ENCODE results near the gene SCAPER.
A peak's percentile ranks its signal among the peaks of the same experiment; 100 is the strongest.

Gene SCAPER

DNA sequence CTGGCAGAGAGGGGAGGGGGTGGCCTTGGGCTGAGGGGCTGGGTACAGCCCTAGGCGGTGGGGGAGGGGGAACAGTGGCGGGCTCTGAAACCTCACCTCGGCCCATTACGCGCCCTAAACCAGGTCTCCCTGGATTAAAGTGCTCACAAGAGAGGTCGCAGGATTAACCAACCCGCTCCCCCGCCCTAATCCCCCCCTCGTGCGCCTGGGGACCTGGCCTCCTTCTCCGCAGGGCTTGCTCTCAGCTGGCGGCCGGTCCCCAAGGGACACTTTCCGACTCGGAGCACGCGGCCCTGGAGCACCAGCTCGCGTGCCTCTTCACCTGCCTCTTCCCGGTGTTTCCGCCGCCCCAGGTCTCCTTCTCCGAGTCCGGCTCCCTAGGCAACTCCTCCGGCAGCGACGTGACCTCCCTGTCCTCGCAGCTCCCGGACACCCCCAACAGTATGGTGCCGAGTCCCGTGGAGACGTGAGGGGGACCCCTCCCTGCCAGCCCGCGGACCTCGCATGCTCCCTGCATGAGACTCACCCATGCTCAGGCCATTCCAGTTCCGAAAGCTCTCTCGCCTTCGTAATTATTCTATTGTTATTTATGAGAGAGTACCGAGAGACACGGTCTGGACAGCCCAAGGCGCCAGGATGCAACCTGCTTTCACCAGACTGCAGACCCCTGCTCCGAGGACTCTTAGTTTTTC is 563.6 kb downstream of the SCAPER start:
- DNase-seq (ENCODE audit: low read depth, low spot score): no peak

GRCh38 chr15:76340803-76341365 is 564.3 kb downstream of the SCAPER start:
- no peak for DNase-seq (ENCODE audit: low read depth, low spot score)

GRCh38 chr15:76340198-76340802 is 564.8 kb downstream of the SCAPER start:
- DNase-seq (ENCODE audit: low read depth, low spot score): no peak

DNA sequence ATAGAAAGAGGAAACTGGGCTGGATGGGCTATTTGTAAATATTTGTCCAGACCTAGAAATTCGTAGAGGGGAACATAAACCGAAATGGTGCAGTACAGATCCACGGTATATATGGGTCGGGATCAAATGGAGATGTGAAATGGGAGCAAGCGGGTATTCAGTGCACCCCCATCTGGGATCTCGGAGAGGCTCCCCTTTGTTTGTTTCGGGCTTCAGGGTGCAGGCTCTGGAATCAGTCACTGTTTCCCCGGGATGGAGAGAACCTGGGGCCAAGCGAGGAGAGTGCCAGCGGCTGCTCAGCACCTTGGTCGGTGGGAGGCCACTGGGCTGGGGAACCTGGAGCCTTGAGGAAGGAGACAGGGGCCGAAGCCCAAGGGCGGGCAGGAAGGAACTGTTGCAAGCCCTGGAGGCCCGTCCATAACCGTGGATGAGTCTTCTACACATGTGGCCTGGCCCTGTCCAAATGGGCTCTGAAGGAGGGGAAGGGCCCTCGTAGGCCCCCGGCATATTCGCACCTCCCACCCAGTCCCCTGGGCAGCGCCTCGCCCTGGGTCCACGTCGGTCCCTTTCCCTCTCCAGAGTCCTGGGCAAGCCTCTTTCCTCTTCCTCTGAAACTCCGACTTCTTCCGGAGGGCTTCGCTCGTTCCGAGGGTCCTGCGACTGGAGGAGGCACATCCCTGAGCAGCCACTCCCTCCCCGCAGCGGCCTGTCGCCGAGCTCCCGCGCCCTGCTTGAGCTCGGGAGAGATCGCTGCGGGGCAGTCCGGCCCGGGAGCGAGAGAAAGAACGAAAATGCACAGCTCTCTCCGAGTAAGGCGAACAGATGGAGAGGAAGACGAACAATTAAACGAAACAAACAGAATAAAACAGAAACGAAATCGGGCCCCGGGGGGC is 565.6 kb downstream of the SCAPER start:
- DNase-seq (ENCODE audit: low read depth, low spot score): no peak

DNA sequence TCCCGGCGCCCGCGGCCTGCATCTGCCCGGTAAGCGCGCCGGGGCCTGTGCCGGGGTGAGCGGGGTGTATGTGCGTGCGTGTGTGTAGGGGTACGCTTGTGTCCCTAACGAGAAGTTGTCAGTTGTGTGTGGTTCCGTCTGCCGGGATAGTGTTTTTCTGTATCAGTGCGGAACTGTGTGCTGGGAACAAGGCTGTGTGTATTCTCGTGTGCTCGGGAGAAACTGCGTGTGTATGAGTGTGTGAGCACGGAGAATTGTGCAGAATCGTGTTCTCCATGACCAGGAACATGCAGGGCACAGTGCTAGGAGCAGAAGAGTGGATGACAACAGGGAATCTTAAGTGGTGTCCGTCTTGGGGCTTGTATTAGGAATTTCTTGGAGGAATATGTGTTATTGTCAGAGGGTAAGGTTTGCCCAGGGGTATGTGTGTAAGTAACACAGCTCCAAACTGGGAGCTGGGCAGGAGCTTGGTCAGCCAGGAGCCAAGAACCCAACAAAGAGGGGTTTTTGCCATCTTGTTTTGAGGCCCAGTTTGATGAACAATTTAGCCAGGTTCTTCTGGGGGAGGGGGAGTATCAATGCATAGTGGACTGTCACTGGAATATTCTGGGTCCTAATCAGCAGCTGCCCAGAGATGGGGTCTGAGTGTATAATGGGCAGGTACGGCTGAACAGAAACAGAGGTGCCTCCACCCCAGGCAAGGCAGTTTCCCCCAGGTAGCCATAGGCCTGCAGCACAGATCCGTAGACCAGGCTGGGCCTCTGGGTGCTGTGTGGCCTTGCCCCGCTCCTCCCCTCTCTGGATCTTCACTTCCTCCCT is 566.4 kb downstream of the SCAPER start:
- DNase-seq (ENCODE audit: low read depth, low spot score): no peak

- DNase-seq (ENCODE audit: low read depth, low spot score): no peak
Measured at GRCh38 chr15:76337696-76338485, 567.2 kb downstream of the SCAPER start.

DNA sequence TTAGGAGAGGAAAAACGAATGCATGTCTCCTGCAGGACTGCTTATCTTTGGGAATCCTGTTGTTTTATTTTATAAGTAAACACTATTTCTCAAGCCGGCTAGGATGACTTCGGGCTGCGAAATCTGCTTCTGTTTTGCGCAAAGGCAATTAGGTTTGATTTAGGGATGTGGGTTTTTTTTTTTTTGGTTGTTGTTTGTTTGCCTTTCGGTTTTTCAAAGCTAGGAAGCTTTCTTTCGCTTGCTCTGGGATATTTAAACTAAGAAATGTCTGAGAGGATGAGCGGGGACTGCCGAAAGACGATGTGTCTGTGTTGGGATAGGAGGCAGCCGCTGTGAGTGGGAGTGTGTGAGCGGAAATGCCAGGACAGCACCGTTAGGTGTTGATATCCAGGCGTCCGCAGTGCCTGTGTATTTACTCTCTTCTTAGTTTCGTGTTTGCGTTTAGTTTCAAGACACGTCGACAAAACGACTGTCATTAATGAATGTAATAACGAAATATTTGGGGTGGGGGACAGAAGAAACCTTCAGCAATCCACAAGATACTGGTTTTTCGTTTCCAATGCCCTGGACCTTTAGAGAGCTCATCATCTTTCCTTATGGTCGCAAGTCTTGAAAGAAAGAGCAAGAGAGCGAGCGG is 568.0 kb downstream of the SCAPER start:
- no peak for DNase-seq (ENCODE audit: low read depth, low spot score)

DNA sequence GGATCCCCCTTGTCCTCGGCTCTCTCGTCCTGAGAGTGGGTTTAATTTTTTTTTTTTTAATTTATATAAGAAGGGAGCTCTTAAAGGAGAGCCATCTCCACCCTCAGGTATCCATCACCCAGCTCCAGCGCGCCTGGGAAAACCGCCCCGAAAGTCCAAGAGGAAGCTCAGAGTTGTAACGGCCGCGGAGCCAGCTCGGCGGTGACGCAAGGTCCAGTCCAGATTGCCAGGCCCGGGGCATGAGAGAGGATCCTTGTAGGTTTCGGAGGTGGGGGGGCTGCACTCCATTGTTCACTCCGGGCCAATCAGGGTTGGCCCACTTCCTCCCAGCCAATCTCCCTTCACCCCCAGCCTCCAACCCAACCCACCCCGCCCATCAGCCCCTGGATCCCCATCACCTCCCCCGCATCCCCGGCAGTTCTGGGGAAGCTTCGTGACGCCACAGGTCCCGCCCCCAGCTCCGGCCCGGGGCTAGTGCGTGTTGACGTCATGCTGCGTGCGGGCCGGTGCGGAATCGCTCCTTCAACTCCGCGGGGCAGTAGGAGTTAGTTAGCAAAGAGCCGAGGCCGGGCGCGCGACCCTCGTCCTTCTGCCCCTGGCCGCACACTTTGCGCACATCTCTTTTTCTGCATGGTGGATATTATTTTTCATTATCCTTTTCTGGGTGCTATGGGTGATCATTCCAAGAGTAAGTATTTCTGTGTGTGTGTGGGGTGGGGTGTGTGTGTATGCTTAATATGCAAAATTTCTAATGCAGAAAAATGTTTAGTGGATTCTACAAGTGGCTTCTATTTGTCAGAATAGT is 568.7 kb downstream of the SCAPER start, which contains the start of gene ISL2:
ISL2 (plus strand) TSS at position 520 of the 805 bp plus-strand sequence; CDS start at position 631, 111 bp downstream.
- peak; percentile 19 for DNase-seq (ENCODE audit: low read depth, low spot score)

GRCh38 chr15:76335307-76336253 is 569.6 kb downstream of the SCAPER start:
- no peak for DNase-seq (ENCODE audit: low read depth, low spot score)

DNA sequence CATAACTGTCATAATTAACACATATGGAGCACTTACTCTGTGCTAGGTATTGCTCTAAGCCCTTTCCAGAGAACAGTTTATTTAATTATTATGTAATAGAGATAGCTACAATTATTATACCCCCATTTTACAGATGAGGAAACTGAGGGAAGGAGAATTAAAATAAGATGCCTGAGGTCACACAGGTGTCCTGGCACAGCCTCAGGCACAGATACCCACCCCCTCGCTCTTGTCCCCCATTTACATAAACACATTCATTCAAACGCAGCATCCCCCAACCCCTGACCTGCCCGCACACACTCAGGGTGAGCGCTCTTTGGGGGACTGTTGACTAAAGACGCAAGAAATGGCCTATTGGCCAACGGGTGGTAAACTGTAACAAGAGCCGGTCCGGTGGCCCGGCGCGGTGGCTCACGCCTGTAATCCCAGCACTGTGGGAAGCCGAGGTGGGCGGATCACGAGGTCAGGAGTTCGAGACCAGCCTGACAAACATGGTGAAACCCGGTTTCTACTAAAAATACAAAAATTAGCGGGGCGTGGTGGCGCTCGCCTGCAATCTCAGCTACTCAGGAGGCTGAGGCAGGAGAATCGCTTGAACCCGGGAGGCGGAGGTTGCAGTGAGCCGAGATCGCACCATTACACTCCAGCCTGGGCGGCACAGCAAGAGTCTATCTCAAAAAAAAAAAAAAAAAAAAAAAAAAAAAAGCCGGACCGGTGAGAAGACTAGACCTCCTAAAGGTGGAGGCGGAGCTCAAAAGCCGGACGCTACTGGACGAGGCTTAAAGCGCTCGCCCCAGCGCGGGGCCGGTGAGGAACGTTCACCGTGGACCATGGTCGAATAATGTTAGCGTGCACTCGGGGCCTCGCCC is 570.5 kb downstream of the SCAPER start:
- no peak for DNase-seq (ENCODE audit: low read depth, low spot score)

- DNase-seq (ENCODE audit: low read depth, low spot score): no peak
Measured at GRCh38 chr15:76333720-76334437, 571.3 kb downstream of the SCAPER start.

DNA sequence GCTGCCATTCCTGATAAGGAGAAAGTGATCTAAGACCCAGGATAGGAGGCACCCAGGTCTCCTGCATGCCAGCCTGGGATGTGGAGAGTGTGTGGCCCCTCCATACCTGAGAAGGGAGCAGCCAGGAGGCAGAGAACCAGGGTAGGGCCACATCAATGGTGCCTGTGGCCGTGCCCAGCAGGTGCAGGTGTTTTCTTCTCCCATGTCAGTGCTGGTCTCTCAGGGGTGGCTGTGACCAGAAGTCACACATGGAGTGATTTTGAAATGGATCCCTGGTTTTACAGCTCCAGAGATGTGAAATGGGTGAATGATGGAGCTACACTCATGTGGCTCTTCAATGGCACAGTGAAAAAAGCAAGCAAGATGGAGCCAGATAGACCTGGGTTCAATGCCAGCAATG is 571.8 kb downstream of the SCAPER start:
- DNase-seq (ENCODE audit: low read depth, low spot score): no peak

- DNase-seq (ENCODE audit: low read depth, low spot score): no peak
Measured at GRCh38 chr15:76332796-76333195, 572.3 kb downstream of the SCAPER start.

DNA sequence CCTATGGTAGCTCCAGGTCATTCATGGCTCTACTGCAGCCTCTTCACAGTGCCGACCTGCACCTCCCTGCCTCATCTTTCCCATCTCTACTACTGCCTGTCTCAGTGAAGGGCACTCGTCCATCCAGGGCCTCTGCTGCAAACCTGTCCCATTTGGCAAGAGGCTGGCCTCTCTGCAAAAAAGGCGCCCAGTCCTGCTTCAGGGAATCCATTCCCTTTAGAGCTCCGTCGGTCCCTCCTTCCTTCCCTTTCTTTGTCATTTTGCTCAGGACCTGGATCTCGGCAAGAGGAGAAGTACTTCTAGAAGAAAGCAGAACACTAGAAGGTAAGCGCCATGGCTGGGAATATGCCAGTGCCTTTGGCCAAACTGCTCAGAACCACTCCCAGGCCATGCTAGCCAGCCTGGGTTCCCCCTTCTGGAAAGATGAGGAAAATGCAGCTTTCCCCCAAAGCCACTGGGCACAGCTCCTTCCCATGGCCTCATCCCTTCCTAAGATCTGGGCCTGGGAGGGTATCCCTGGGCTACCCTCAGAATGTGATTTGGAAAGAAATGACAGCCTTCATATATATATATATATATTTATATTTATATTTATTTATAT is 575.0 kb downstream of the SCAPER start:
- no peak for DNase-seq (ENCODE audit: low read depth, low spot score)

DNA sequence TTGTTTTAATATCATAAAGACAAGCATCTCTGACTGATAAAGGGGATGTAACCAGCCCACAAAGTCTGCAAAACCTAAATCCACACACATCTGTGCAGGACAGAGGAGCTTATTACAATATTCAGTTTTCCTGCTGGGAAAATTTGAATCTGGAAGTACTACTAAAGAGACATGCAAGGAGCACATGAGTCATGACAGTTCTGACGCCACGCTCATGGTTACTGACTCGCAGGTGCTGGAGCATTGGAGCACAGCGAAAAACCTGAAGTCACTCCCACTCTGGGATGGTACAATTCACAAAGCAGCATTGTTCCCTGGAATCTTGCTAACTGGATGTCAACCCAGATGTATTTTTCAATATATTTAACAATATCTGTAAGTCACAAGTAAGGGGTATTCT is 576.2 kb downstream of the SCAPER start:
- no peak for DNase-seq (ENCODE audit: low read depth, low spot score)
